AG09309 (cell line): ENCODE data around the gene HNRNPC.

Experiments
- DNase-seq: peaks from one replicate; pipeline ENCODE4 v3.0.0-alpha.2; 2010; ENCODE audit warnings: low read depth
- H3K4me3 ChIP-seq: 2 replicates; pipeline ENCODE4 v1.5.1; 2011; ENCODE audit warnings: mild to moderate bottlenecking, low read depth, low read length, moderate library complexity; ENCODE audit not compliant: control insufficient read depth
- TF ChIP-seq, protein P1 (sequence below): IDR thresholded peaks from 2 replicates; pipeline ENCODE4 v1.5.1; 2011; ENCODE audit warnings: mild to moderate bottlenecking, low read depth, low read length, inconsistent platforms; ENCODE audit not compliant: insufficient read depth, control insufficient read depth; ENCODE audit errors: missing control alignments

HNRNPC gene

DNA sequence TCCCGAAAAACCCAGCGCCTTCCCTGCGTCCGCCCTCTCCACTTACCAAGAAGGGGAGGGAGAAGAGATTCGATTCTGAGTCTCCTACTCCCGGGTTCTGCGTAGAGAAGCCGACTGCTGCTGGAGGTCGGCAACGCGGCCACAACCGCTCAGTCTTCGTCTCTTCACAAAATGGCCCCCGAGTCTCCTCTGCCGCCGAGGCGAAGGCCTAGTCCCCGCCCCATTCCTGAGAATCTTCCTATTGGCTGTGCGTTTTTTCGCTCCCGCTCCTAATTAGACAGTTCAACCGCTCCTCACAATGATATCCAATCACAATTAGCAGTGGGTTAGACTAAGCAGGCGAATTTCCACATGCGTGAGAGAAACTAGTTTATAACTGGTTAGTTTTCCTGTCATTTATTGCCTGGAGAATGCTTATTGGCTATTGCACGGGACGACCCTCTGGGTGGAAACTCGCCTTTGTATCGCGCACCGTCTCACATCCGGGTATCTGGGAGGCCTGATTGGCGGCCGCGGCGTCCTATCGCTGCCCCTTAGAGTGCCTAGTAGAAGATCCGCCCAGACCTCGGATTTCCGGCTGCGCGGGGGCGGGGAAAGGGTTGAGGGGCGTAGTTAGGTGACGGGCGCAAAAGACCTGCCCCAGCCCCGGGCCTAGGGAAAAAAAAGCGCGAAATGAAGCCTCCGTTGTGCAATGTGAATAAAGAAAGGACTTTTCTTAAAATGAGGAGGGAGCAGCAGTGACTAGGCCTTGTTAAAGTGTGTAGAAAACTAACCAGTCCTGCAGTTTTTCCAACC, at the start of gene HNRNPC:
TSS of gene HNRNPC (minus strand) at position 191 of the 795 bp plus-strand sequence. CDS start 35,249 bp downstream, outside the sequence.
- peak within 1 kb of the TSS; percentile 80 for H3K4me3 ChIP-seq
- TF ChIP-seq, protein P1, sequence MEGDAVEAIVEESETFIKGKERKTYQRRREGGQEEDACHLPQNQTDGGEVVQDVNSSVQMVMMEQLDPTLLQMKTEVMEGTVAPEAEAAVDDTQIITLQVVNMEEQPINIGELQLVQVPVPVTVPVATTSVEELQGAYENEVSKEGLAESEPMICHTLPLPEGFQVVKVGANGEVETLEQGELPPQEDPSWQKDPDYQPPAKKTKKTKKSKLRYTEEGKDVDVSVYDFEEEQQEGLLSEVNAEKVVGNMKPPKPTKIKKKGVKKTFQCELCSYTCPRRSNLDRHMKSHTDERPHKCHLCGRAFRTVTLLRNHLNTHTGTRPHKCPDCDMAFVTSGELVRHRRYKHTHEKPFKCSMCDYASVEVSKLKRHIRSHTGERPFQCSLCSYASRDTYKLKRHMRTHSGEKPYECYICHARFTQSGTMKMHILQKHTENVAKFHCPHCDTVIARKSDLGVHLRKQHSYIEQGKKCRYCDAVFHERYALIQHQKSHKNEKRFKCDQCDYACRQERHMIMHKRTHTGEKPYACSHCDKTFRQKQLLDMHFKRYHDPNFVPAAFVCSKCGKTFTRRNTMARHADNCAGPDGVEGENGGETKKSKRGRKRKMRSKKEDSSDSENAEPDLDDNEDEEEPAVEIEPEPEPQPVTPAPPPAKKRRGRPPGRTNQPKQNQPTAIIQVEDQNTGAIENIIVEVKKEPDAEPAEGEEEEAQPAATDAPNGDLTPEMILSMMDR: no peak
- DNase-seq: peak; percentile 100

DNA sequence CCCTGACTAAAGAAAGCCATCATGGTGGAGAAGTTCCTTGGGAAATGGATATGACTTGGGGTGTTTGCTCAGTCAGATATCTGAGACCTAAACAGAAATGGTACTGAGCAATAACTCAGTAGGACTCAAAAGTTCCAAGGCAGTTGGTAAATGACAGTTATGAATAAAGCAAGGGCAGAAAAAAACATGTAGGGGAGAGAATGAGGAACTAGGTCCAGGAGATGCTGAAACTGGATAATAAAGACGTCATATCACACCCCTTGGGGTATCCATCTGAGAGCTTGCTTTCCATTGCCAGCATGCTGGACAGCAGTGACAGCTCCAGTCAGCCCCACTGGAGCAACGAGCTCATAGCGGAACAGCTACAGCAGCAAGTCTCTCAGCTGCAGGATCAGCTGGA, 48.2 kb upstream of the HNRNPC start:
- TF ChIP-seq, protein P1: no peak
- no peak for DNase-seq

DNA sequence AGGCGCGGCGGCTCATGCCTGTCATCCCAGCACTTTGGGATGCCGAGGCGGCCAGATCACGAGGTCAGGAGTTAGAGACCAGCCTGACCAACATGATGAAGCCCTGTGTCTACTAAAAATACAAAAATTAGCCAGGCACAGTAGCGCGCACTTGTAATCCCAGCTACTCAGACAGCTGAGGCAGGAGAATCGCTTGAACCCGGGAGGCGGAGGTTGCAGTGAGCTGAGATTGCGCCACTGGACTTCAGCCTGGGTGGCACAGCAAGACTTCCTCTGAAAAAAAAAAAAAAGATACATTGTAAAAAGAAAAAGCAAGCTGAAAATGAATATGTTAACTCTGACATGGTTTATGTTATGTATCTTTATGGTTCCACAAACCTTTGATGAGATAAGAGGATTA, 44.3 kb upstream of the HNRNPC start:
- TF ChIP-seq, protein P1: no peak
- H3K4me3 ChIP-seq: no peak overlapping the region
- no peak for DNase-seq

More for the DNA sequence above, 48.2 kb upstream of the HNRNPC start:
- no peak overlapping the region for H3K4me3 ChIP-seq

DNA sequence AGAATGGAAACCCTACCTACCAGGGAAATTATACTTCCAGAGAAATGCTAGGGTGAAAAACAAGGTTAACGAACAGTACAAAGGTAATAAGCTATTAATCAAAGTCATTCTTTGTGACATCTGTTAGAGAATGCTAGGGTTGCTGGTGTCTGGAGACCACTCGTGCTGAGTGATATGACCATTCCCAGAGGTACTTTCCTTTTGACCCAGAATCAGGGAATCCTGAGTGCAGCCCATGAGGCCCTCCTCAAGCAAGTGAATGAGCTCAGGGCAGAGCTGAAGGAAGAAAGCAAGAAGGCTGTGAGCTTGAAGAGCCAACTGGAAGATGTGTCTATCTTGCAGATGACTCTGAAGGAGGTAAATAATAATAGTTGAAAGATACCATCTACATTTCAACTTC, 42.4 kb upstream of the HNRNPC start:
- TF ChIP-seq, protein P1: no peak
- H3K4me3 ChIP-seq: no peak overlapping the region
- DNase-seq: no peak

DNA sequence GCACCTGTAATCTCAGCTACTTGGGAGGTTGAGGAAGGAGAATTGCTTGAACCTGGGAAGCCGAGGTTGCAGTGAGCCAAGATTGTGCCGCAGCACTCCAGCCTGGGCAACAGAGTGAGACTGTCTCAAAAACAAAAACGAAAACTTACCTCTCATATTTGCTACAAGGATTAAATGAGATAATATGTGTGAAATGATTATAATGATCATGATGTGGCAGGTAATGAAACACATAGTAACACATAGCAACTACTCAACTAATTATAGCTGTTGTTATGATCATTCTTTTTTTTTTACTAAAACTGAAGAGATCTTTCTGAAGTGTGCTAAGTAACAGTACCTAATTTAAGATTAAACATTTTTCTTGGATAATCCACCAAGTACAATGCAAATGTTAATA, 40.7 kb upstream of the HNRNPC start:
- TF ChIP-seq, protein P1: no peak
- no peak for DNase-seq
- H3K4me3 ChIP-seq: no peak overlapping the region

DNA sequence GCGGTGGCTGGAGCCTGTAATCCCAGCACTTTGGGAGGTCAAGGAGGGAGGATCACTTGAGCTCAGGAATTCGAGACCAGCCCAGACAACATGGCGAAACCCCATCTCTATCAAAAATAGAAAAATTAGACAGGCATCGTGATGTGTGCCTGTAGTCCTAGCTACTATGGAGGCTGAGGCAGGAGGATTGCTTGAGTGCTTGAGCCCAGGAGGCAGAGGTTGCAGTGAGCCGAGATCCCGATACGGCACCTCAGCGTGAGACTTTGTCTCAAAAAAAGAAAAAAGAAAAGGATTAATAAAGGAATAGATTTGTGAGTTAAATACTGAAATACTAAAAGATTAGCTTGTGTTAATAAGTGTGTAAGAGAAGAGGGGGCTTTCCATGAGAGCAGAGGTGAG, 40.0 kb upstream of the HNRNPC start:
- H3K4me3 ChIP-seq: no peak overlapping the region
- TF ChIP-seq, protein P1: no peak
- no peak for DNase-seq
